K562 (cell line): ENCODE measurements around the gene ODAD3. TPM values are rescaled to one million over a fixed set of nuclear protein-coding genes. Genes with fewer than 3 reads are reported as not detected.
"Not testable (repeated sequence)": the region's sequence is repeated elsewhere in the genome, so short reads cannot be mapped to it uniquely, and the experiment has no call there.

Experiments used
- ATAC-seq: fragments of 200-7000 bp; cut with Tn5 transposase; 3 replicates; pipeline ENCODE4 v1.9.1; 2020; ENCODE audit warnings: moderate library complexity
- BruUV-seq: library from RNA; stranded (reverse); fragments of 400-500 nt; replicated peaks from 2 replicates; lab custom pipeline; 2021; lab: Mats Ljungman, UMichigan
- CTCF ChIA-PET: fragments of 300-600 bp; formaldehyde crosslinking; extraction: SDS; loops from one replicate; lab custom pipeline; 2021; ENCODE audit warnings: low intra/inter-chr PET ratio; lab: Yijun Ruan, JAX
- POLR2A ChIA-PET: fragments of 300-600, 350-650 bp; sonication (Branson Sonifier 250); formaldehyde crosslinking; extraction: SDS; loops from one replicate; lab custom pipeline; 2021; ENCODE audit warnings: antibody characterized with exemption, inconsistent platforms; lab: Yijun Ruan, JAX
- DNase-seq, 4 experiments: peaks; one replicate each; pipeline versions ENCODE4 v3.0.0 to v3.0.0-alpha.2; 2011 to 2018; ENCODE audit warnings: low spot score in 3 of 4, mixed read lengths in 3 of 4; ENCODE audit errors: extremely low read depth in 1 of 4
- FAIRE-seq: peaks from 2 replicates; lab custom pipeline; 2011; peaks lifted over from hg19 to GRCh38; lab: Jason Lieb, UNC
- H2AFZ ChIP-seq: 2 replicates; pipeline ENCODE4 v1.6.0; 2011; ENCODE audit warnings: low read depth, low read length, control low read depth, inconsistent platforms
- H3K27ac ChIP-seq: fragments of 200-600 bp; 3 replicates; pipeline ENCODE4 v1.8.0; 2011; ENCODE audit warnings: low read depth, mild to moderate bottlenecking, control low read depth, inconsistent platforms, low read length, moderate library complexity, mixed read lengths; ENCODE audit errors: extremely low read depth
- H3K27me3 ChIP-seq, 2 experiments: fragments of 300-600 bp in 1 of 2; 2 replicates in 1 of 2; 3 replicates in 1 of 2; pipeline versions ENCODE4 v1.6.0 to v1.8.0; 2011; ENCODE audit warnings: inconsistent platforms in 2 of 2, low read length in 2 of 2, mild to moderate bottlenecking in 1 of 2, mixed read lengths in 1 of 2, moderate library complexity in 1 of 2; ENCODE audit not compliant: control insufficient read depth in 2 of 2, insufficient read depth in 2 of 2
- H3K36me3 ChIP-seq: fragments of 300-600 bp; 3 replicates; pipeline ENCODE4 v1.8.0; 2011; ENCODE audit warnings: mild to moderate bottlenecking, low read length, inconsistent platforms; ENCODE audit not compliant: control insufficient read depth, insufficient read depth
- H3K4me1 ChIP-seq, 2 experiments: fragments of 200-600 bp in 1 of 2; replicated peaks in 1 of 2; 2 replicates in 1 of 2; 3 replicates in 1 of 2; pipeline versions ENCODE4 v1.5.1 to v1.8.0; 2011; ENCODE audit warnings: inconsistent platforms in 2 of 2, low read length in 2 of 2, mild to moderate bottlenecking in 1 of 2, mixed read lengths in 1 of 2, moderate library complexity in 1 of 2; ENCODE audit not compliant: control insufficient read depth in 2 of 2, insufficient read depth in 2 of 2
- H3K4me2 ChIP-seq: 2 replicates; pipeline ENCODE4 v1.6.1; 2011; ENCODE audit warnings: low read length, control low read depth, inconsistent platforms, mixed read lengths; ENCODE audit not compliant: insufficient read depth
- H3K4me3 ChIP-seq: fragments of 200-600 bp; sonication (generic), shearing (Covaris generic); 2 replicates; pipeline ENCODE4 v1.5.1; 2016; ENCODE audit warnings: control low read depth, inconsistent platforms
- H3K79me2 ChIP-seq: fragments of 200-600 bp; 3 replicates; pipeline ENCODE4 v1.8.0; 2011; ENCODE audit warnings: low read length, inconsistent platforms; ENCODE audit not compliant: control insufficient read depth, insufficient read depth
- H3K9ac ChIP-seq, 2 experiments: 2 replicates each; pipeline versions ENCODE4 v1.6.0 to v1.6.1; 2011; ENCODE audit warnings: low read depth in 2 of 2, low read length in 2 of 2, control low read depth in 1 of 2, inconsistent platforms in 1 of 2, mild to moderate bottlenecking in 1 of 2, mixed read lengths in 1 of 2; ENCODE audit not compliant: insufficient read depth in 1 of 2
- H3K9me1 ChIP-seq: one replicate; pipeline ENCODE4 v1.6.0; 2011; ENCODE audit warnings: inconsistent platforms, mild to moderate bottlenecking, low read length, moderate library complexity; ENCODE audit not compliant: control insufficient read depth, insufficient read depth
- H3K9me3 ChIP-seq: replicated peaks from 2 replicates; pipeline ENCODE4 v1.5.1; 2011; ENCODE audit warnings: low read depth, low read length, inconsistent platforms; ENCODE audit not compliant: control insufficient read depth, insufficient read depth
- H4K20me1 ChIP-seq: replicated peaks from 2 replicates; pipeline ENCODE4 v1.6.1; 2011; ENCODE audit warnings: low read length, inconsistent platforms, mixed read lengths; ENCODE audit not compliant: control insufficient read depth, insufficient read depth
- ATF1 ChIP-seq, 2 experiments: fragments of 450-650 bp in 1 of 2; IDR thresholded peaks; 2 replicates each; pipeline ENCODE4 v1.6.1; 2016; ENCODE audit warnings: missing compliant biosample characterization in 1 of 2, missing genetic modification characterization in 1 of 2
- BMI1 ChIP-seq: fragments of 150-350 bp; IDR thresholded peaks from 2 replicates; pipeline ENCODE4 v1.6.1; 2014; ENCODE audit warnings: low read length
- DLX4 ChIP-seq: fragments of 250-450 bp; sonication (Bioruptor Pico); IDR thresholded peaks from 2 replicates; pipeline ENCODE4 v1.6.1; 2021; ENCODE audit warnings: mild to moderate bottlenecking
- GABPA ChIP-seq: fragments of 200-800 bp; sonication (Bioruptor generic); conservative IDR thresholded peaks from 2 replicates; pipeline ENCODE4 v1.6.1; 2016; ENCODE audit warnings: low read depth, missing genetic modification characterization, missing compliant biosample characterization
- HES1 ChIP-seq: fragments of 450-650 bp; IDR thresholded peaks from 2 replicates; pipeline ENCODE4 v1.6.1; 2016; ENCODE audit warnings: low read depth, mild to moderate bottlenecking, moderate library complexity
- KLF1 ChIP-seq: fragments of 450-650 bp; IDR thresholded peaks from 2 replicates; pipeline ENCODE4 v1.6.1; 2016; ENCODE audit warnings: missing genetic modification characterization, missing compliant biosample characterization
- LEF1 ChIP-seq: fragments of 450-650 bp; IDR thresholded peaks from 2 replicates; pipeline ENCODE4 v1.6.1; 2016; ENCODE audit warnings: mild to moderate bottlenecking
- MAFG ChIP-seq: fragments of 450-650 bp; conservative IDR thresholded peaks from 2 replicates; pipeline ENCODE4 v1.6.1; 2016; ENCODE audit warnings: missing genetic modification characterization, missing compliant biosample characterization
- NFIC ChIP-seq: fragments of 450-650 bp; IDR thresholded peaks from 2 replicates; pipeline ENCODE4 v1.6.1; 2017; ENCODE audit warnings: mild to moderate bottlenecking, inconsistent platforms
- RBM39 ChIP-seq: fragments of 200-400 bp; formaldehyde crosslinking; optimal IDR thresholded peaks from 2 replicates; pipeline ENCODE3; 2018; ENCODE audit warnings: low read depth, low read length
- SMARCA4 ChIP-seq: fragments of 450-650 bp; IDR thresholded peaks from 2 replicates; pipeline ENCODE4 v1.6.1; 2016
- STAT5A ChIP-seq: IDR thresholded peaks from 2 replicates; pipeline ENCODE4 v1.6.1; 2012; ENCODE audit warnings: low read length, inconsistent platforms, borderline replicate concordance
- TRIM28 ChIP-seq: fragments of 450-650 bp; IDR thresholded peaks from 2 replicates; pipeline ENCODE4 v1.6.1; 2017
- ZBTB43 ChIP-seq: sonication (generic); formaldehyde crosslinking; IDR thresholded peaks from 2 replicates; pipeline ENCODE4 v1.8.0; 2023; ENCODE audit warnings: mild to moderate bottlenecking, missing genetic modification reagents
- ZKSCAN8 ChIP-seq: fragments of 200-800 bp; sonication (Bioruptor generic); IDR thresholded peaks from 2 replicates; pipeline ENCODE4 v1.6.1; 2016; ENCODE audit warnings: missing genetic modification characterization, missing compliant biosample characterization
- ZNF12 ChIP-seq: sonication (generic); formaldehyde crosslinking; IDR thresholded peaks from 2 replicates; pipeline ENCODE4 v1.4.0; 2020; ENCODE audit warnings: mild to moderate bottlenecking, missing genetic modification reagents
- WGBS: fragments of 100-300 bp; shearing (Covaris generic); methylation state at CpG from one replicate; pipeline ENCODE4 v1.1.6; 2016; ENCODE audit warnings: low coverage, mixed read lengths; ENCODE audit not compliant: insufficient coverage; ENCODE audit errors: missing lambda C conversion rate; 5-methylcytosine and 5-hydroxymethylcytosine counted together
- in situ Hi-C: fragments of 300-500 bp; cut with MboI; formaldehyde crosslinking; loops from 4 replicates; pipeline ENCODE4 v1.15.0; 2018; ENCODE audit warnings: inconsistent platforms, mixed read lengths
- intact Hi-C: fragments of 100-400 bp; cut with micrococcal nuclease; formaldehyde crosslinking; loops from 2 replicates; pipeline ENCODE4 v1.14.2; 2022
- polyA plus RNA-seq, 8 experiments: library from polyadenylated mRNA; depleted of rRNA in 4 of 8; stranded (reverse) in 5 of 8; unstranded in 3 of 8; fragments of >200 nt; fragmentation: Nextera tagmentation in 2 of 8; fragmentation: Illumina TruSeq in 1 of 8; extraction: Ambion mirVana in 2 of 8; extraction: Trizol in 1 of 8; gene quantifications; 2 replicates each; pipeline versions ENCODE4 v1.2.1 to v1.2.3, GENCODE V29; 2011 to 2014; ENCODE audit warnings: inconsistent platforms in 1 of 8, missing spikeins in 1 of 8
- total RNA-seq, 7 experiments: library from RNA; depleted of rRNA in 6 of 7; stranded (reverse); fragments of >200 nt in 6 of 7; fragmentation: Illumina TruSeq in 2 of 7; extraction: Trizol in 2 of 7; gene quantifications; 2 replicates each; pipeline versions ENCODE4 v1.2.1 to v1.2.3, GENCODE V29; 2011 to 2021; ENCODE audit warnings: low replicate concordance in 1 of 7

Gene ODAD3
- total and polyA plus RNA-seq, 9 of the 15 experiments (the other 6 are each of a cell fraction or from before 2014, with no cell fraction given), result 0.07 to 0.72 (median 0.14) TPM; not detected in 2

- FAIRE-seq, H3K4me2 ChIP-seq, ATAC-seq, H4K20me1 ChIP-seq, H3K9ac ChIP-seq, intact Hi-C loops, in situ Hi-C loops, BruUV-seq, H3K4me3 ChIP-seq, H3K9me3 ChIP-seq, H2AFZ ChIP-seq, H3K36me3 ChIP-seq, CTCF ChIA-PET, H3K79me2 ChIP-seq, H3K4me1 ChIP-seq, DNase-seq, H3K27ac ChIP-seq, H3K9me1 ChIP-seq: not testable (repeated sequence)
- 6% methylated on average over 8 of the region's 8 CpGs for WGBS
- H3K27me3 ChIP-seq, result peaks cover 13 to 53% of the 10 kb centered on the region in 2 experiments
- peak; percentile 58 for TF ChIP-seq NFIC
- POLR2A ChIA-PET, result interaction anchor here (1.1 kb wide), 1 partner anchor 95 kb away, joined by 3 read pairs; no protein-coding TSS in a partner anchor
Observed at GRCh38 chr19:11468266-11468845, 33.4 kb upstream of the ODAD3 start.

- Histone ChIP-seq H3K9ac (no peak overlapping the region), H3K4me2 (no peak overlapping the region), H3K4me3 (no peak overlapping the region), H3K27me3 (peaks cover 7 to 44% of the 10 kb centered on the region in 2 experiments), H3K9me3 (no peaks in the 10 kb centered on the region), H3K9me1 (no peaks in the 10 kb centered on the region), H3K36me3 (no peaks in the 10 kb centered on the region), H3K4me1 (peaks cover 0 to 9% of the 10 kb centered on the region in 2 experiments; a peak in 1 of 5 replicates), H3K79me2 (no peaks in the 10 kb centered on the region), H3K27ac (no peak overlapping the region), H4K20me1 (no peaks in the 10 kb centered on the region), H2AFZ (no peak overlapping the region)
- ChIA-PET POLR2A (no interaction called here), CTCF (no interaction called here)
- 6% methylated on average over 3 of the region's 8 CpGs for WGBS
- FAIRE-seq (no peak), ATAC-seq (no peak), DNase-seq (no peak)
- in situ Hi-C loops (no loop called here), intact Hi-C loops (no loop called here)
- BruUV-seq, result no TSS peak
- TF ChIP-seq ZBTB43 (CRISPR knock-in tag), result no peak
- no peak for TF ChIP-seq HES1
- no peak for TF ChIP-seq BMI1
- TF ChIP-seq TRIM28, result no peak
- TF ChIP-seq STAT5A, result no peak
- TF ChIP-seq GABPA (tag), result no peak
- TF ChIP-seq RBM39, result no peak
- TF ChIP-seq MAFG (tag), result no peak
- no peak for TF ChIP-seq ATF1 (CRISPR knock-in tag; IDR thresholded peaks at IDR 0.05)
- no peak for TF ChIP-seq ATF1 (tag; IDR thresholded peaks at IDR 0.05)
- TF ChIP-seq ZKSCAN8 (CRISPR knock-in tag), result no peak
- no peak for TF ChIP-seq LEF1
- no peak for TF ChIP-seq DLX4
- no peak for TF ChIP-seq ZNF12 (CRISPR knock-in tag)
- TF ChIP-seq SMARCA4, result no peak
- no peak for TF ChIP-seq KLF1 (tag)
Observed at GRCh38 chr19:11465600-11465999, 30.7 kb upstream of the ODAD3 start.
